BLaER1 treated with 17β-estradiol and CSF1 and Interleukin-3, amounts not matched to agents 10 nM and 100 nM (cell line): Measurements from ENCODE around the gene ANXA3.
"Not testable (repeated sequence)": the region's sequence is repeated elsewhere in the genome, so short reads cannot be mapped to it uniquely, and the experiment has no call there.

Source experiments
- H3K27ac ChIP-seq, 11 experiments: shearing (Covaris generic); formaldehyde crosslinking; 2 replicates each; pipeline ENCODE4 v1.8.1; 2022
- H3K27me3 ChIP-seq, 11 experiments: shearing (Covaris generic); formaldehyde crosslinking; 2 replicates each; pipeline ENCODE4 v1.8.1; 2022
- H3K36me3 ChIP-seq, 11 experiments: shearing (Covaris generic); formaldehyde crosslinking; 2 replicates each; pipeline ENCODE4 v1.8.1; 2022
- H3K4me1 ChIP-seq, 10 experiments: shearing (Covaris generic); formaldehyde crosslinking; 2 replicates each; pipeline ENCODE4 v1.8.1; 2022
- H3K4me2 ChIP-seq, 11 experiments: shearing (Covaris generic); formaldehyde crosslinking; 2 replicates each; pipeline ENCODE4 v1.8.1; 2022
- H3K4me3 ChIP-seq, 10 experiments: shearing (Covaris generic); formaldehyde crosslinking; 2 replicates each; pipeline ENCODE4 v1.8.1; 2022
- H3K9ac ChIP-seq, 11 experiments: shearing (Covaris generic); formaldehyde crosslinking; 2 replicates each; pipeline ENCODE4 v1.8.1; 2022
- H3K9me3 ChIP-seq, 11 experiments: shearing (Covaris generic); formaldehyde crosslinking; replicated peaks in 1 of 11; 2 replicates each; pipeline ENCODE4 v1.8.1; 2022
- H4K20me1 ChIP-seq, 11 experiments: shearing (Covaris generic); formaldehyde crosslinking; 2 replicates each; pipeline ENCODE4 v1.8.1; 2022
- Cebpa-rat ChIP-seq, 11 experiments: shearing (Covaris generic); IDR thresholded peaks; 2 replicates each; pipeline ENCODE4 v1.8.1; 2022

The ANXA3 gene

DNA sequence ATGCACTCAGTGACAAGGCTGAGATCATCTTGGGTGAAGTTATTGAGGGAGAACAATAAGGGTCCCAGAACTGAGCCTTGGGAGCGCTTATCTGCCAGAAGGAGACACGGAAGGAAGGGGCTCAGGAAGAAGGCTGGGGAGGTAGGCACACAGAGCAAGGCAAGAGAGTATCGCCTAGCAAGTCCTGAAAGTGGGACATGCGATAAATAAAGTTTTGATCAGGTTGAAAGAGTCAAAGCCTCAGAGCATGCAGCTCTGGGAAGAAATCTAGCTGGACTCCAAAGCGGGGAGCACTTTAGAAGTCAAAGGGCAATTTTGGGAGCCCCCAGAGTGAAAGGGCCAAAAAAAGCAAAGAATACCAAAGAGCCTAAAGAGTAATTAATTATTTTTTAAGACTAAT lies 17.7 kb upstream of the ANXA3 start:
- Histone ChIP-seq H3K9me3 (peaks cover 0 to 7% (median 0%) of the 10 kb centered on the region in 11 experiments; a peak in 3 of 22 replicates), H4K20me1 (no peaks in the 10 kb centered on the region), H3K27ac (no peak overlapping the region), H3K9ac (no peak overlapping the region), H3K36me3 (no peaks in the 10 kb centered on the region), H3K27me3 (no peaks in the 10 kb centered on the region), H3K4me1 (peaks cover 0 to 6% (median 0%) of the 10 kb centered on the region in 10 experiments; a peak in 5 of 20 replicates), H3K4me2 (no peak overlapping the region), H3K4me3 (no peak overlapping the region)
- no peak for TF ChIP-seq Cebpa-rat (IDR thresholded peaks at IDR 0.05)

DNA sequence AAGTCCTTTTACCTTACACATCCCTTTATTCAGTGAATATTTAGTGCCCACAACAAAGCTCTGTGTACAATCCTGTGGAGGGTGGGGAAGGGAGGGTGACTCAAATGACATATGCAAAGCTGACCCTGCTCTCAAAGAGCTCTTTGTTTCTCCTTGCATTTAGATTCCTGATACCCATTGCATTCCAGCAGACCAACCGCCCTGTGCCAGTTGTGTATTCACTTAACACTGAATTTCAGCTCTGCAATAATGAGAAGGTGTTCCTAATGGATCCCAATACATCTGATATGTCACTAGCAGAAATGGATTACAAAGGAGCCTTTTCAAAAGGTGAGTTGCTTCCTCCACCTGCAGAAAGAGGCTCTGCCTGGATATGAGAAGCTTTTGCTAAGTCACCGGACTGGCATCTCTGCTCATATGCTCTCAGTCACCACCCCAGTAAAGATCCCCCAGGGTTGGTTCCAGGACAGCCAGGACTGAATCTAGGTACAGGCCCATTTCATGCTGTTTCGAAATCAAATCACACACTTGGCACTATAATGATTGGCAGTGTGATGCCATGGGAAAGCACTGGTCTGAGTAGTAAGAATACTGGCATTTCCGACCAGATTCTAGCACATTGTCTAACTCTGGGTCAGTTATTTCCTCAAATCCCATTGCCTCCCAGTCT lies 17.1 kb upstream of the ANXA3 start:
- Histone ChIP-seq H3K4me2 (no peak overlapping the region), H3K9me3 (peaks cover 0 to 7% (median 0%) of the 10 kb centered on the region in 11 experiments; a peak in 3 of 22 replicates), H3K27ac (no peak overlapping the region), H4K20me1 (no peaks in the 10 kb centered on the region), H3K36me3 (no peaks in the 10 kb centered on the region), H3K27me3 (no peaks in the 10 kb centered on the region), H3K9ac (no peak overlapping the region), H3K4me3 (no peak overlapping the region), H3K4me1 (peaks cover 0 to 6% (median 0%) of the 10 kb centered on the region in 10 experiments; a peak in 5 of 20 replicates)
- TF ChIP-seq Cebpa-rat (IDR thresholded peaks at IDR 0.05): no peak; a peak in 1 of 22 replicates

DNA sequence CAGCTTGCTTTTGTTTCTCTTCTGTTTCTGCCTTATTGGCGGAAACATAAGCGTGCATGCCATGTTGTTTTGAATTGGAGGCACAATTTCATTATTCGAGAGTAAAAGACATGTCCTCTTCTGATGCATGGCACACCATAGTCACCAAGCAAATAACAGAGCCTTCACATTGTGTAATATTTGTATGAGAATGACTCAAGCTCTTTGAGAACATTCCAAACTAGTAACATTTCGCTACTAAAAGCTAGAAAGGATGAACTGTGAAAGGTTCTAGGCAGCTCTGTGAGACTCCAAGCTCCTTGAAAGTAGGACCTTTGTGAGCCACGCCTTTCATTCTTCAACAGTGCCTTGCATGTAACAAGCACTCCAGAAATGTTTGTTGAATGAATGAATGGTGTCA lies 9.2 kb upstream of the ANXA3 start:
- H3K9me3 ChIP-seq: peaks cover 0 to 15% (median 8%) of the 10 kb centered on the region in 11 experiments; a peak in 12 of 22 replicates

DNA sequence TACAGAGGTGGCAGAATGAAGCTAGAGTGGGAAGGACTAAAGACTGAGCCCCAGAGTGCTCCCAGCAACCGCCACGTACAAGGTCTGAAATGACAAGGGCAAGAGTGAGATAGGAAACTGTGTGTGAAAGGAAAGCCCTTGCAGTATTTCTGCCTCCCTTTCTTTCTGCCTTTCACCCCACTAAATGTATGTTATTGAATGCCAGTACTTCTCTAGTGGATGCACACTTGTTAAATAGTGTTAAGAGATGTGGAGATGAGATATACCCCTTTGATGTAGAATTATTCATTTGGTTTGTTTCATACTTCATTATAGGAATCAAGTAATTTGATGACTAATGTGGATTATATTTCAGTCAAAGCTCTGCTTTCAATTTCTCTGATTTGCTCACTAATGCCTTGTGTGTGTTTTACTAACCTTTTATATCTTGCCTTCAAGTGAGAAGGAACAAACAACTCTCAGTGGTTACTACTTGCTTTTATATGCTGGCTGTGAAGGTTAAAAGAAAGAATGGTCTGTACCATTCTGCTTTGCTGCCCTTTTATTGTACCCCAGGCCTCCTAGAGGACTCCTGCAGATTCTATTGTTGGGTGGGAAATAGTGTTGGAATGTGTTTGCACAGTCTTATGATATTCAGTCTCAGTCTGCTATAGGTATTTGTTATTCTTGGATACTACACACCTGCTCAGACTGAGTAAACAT lies 8.0 kb upstream of the ANXA3 start:
- Histone ChIP-seq H4K20me1 (no peaks in the 10 kb centered on the region), H3K36me3 (no peaks in the 10 kb centered on the region), H3K4me1 (peaks cover 0 to 23% (median 15%) of the 10 kb centered on the region in 10 experiments; a peak in 13 of 20 replicates), H3K4me3 (no peak overlapping the region), H3K4me2 (no peak overlapping the region), H3K27me3 (no peaks in the 10 kb centered on the region), H3K9me3 (peaks cover 0 to 22% (median 11%) of the 10 kb centered on the region in 11 experiments; a peak in 15 of 22 replicates), H3K9ac (no peak overlapping the region), H3K27ac (no peak overlapping the region)
- TF ChIP-seq Cebpa-rat (IDR thresholded peaks at IDR 0.05): no peak

More for the DNA sequence above, 9.2 kb upstream of the ANXA3 start:
- TF ChIP-seq Cebpa-rat (IDR thresholded peaks at IDR 0.05): no peak
- peaks cover 0 to 23% (median 15%) of the 10 kb centered on the region in 10 experiments; a peak in 13 of 20 replicates for H3K4me1 ChIP-seq
- H3K4me3 ChIP-seq: no peak overlapping the region
- H3K9ac ChIP-seq: no peak overlapping the region
- no peaks in the 10 kb centered on the region for H3K27me3 ChIP-seq
- no peaks in the 10 kb centered on the region for H3K36me3 ChIP-seq
- H3K27ac ChIP-seq: no peak overlapping the region
- H3K4me2 ChIP-seq: no peak overlapping the region
- no peaks in the 10 kb centered on the region for H4K20me1 ChIP-seq

DNA sequence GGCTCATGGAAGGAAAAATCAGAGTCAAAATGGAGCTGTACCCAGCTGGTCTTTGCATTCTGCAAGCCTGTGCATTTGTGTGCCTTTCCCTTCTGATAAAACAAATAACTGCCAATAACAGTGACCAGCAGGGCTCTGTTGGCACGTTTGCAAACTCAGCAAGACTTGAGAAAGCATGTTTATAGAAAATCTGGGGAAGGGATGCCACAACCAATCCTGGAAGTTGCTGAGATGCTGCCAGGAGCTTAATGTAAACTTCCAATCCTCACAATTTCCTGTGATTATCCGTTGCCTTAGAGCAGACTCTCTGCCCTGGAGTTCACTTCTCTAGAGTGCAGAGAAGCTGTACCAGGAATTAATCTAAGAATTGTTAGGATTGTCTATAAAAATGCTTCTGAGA lies 6.9 kb upstream of the ANXA3 start:
- Histone ChIP-seq H4K20me1 (no peaks in the 10 kb centered on the region), H3K4me2 (0 out of 22 replicates have a peak overlapping the region, but pooled peaks of 1 of the 11 experiments have one; percentile 13), H3K4me1 (peaks cover 0 to 23% (median 15%) of the 10 kb centered on the region in 10 experiments; a peak in 13 of 20 replicates), H3K27ac (no peak overlapping the region), H3K9me3 (peaks cover 0 to 22% (median 11%) of the 10 kb centered on the region in 11 experiments; a peak in 15 of 22 replicates), H3K9ac (no peak overlapping the region), H3K36me3 (no peaks in the 10 kb centered on the region), H3K4me3 (no peak overlapping the region), H3K27me3 (no peaks in the 10 kb centered on the region)
- no peak for TF ChIP-seq Cebpa-rat (IDR thresholded peaks at IDR 0.05)

DNA sequence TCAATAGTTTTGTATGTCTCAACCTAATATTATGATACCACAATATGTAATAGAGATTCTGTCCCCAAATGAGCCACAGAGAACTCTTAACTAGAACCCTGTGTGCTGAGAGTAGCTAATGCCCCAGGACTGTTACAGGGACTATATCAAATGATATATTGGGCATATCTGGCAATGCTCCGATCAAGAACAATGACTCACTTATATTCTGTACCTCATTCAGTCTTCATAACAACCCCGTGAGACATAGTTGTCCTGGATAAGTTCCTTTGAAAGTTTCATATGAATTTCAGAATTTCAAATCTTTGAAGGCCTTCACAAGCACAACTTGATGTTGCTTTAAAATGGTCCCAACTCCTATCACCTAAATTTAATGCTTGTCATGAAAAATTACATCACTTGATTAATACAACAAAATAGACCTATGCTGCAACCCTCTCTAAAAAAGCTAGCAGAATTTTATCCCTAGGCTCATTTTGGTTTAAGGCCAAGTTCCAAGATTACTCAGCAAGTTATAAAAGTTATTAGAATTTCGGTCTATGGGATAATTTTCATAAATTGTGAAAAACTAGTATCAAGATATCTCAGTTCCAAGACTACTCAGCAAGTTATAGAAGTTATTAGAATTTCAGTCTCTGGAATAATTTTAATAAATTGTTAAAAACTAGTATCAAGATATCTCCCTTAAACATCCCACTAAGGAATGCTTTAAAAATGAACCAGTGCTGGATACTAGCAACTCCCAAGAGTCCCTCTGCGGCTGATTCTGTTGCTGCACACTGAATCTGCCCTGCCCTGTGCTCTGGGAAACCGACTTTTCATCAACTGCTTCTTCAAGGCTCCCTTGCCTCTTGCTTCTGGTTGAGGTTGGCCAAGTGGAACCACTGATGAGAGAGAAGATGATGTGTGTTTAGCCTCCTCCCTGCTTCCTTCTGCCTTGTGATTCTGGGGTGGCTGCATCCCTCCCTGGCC lies 6.0 kb upstream of the ANXA3 start:
- H3K9ac ChIP-seq: no peak overlapping the region
- H3K27ac ChIP-seq: peak overlapping the region in 2 of 11 experiments; percentile 28 to 36; a peak in 1 of 22 replicates
- peaks cover under 1 to 8% (median 6%) of the 10 kb centered on the region in 11 experiments; a peak in 17 of 22 replicates for H3K27me3 ChIP-seq

DNA sequence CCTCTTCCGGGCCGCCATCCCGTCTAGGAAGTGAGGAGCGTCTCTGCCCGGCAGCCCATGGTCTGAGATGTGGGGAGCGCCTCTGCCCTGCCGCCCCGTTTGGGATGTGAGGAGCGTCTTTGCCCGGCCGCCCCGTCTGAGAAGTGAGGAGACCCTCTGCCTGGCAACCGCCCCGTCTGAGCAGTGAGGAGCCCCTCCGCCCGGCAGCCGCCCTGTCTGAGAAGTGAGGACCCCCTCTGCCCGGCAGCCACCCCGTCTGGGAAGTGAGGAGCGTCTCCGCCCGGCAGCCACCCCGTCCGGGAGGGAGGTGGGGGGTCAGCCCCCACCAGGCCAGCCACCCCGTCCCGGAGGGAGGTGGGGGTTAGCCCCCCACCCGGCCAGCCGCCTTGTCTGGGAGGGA lies 3.7 kb upstream of the ANXA3 start:
- not testable (repeated sequence) for H3K9ac ChIP-seq, H3K27ac ChIP-seq, H3K4me3 ChIP-seq, H3K4me2 ChIP-seq, H3K36me3 ChIP-seq, H4K20me1 ChIP-seq
- peaks cover 21 to 32% (median 30%) of the 10 kb centered on the region in 11 experiments for H3K27me3 ChIP-seq
- peaks cover 8 to 31% (median 15%) of the 10 kb centered on the region in 11 experiments for H3K9me3 ChIP-seq
- peaks cover 7 to 38% (median 30%) of the 10 kb centered on the region in 10 experiments; a peak in 18 of 20 replicates for H3K4me1 ChIP-seq

More for the DNA sequence above, 6.0 kb upstream of the ANXA3 start:
- Histone ChIP-seq H3K36me3 (no peaks in the 10 kb centered on the region), H3K4me2 (peak overlapping the region in 8 of 11 experiments; percentile 13 to 59 (median 34); a peak in 15 of 22 replicates), H3K4me1 (peaks cover 0 to 23% (median 15%) of the 10 kb centered on the region in 10 experiments; a peak in 13 of 20 replicates), H3K9me3 (peaks cover 0 to 18% (median 11%) of the 10 kb centered on the region in 11 experiments; a peak in 15 of 22 replicates), H4K20me1 (no peaks in the 10 kb centered on the region), H3K4me3 (no peak overlapping the region)
- TF ChIP-seq Cebpa-rat (IDR thresholded peaks at IDR 0.05): 0 out of 22 replicates have a peak, but pooled peaks of 1 of the 11 experiments have one; percentile 13

DNA sequence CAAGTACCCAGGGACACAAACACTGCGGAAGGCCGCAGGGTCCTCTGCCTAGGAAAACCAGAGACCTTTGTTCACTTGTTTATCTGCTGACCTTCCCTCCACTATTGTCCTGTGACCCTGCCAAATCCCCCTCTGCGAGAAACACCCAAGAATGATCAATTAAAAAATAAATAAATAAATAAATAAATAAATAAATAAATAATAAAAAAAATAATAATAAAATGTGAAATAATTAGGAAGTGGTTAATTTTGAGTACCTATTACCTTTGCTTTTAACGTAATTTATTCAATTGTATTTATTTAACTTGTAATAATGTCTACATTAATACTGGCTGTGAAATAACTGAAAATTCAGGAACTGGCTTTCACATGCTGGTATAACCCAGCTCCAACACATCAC lies 2.7 kb upstream of the ANXA3 start:
- not testable (repeated sequence) for H3K4me2 ChIP-seq, H3K4me3 ChIP-seq, H3K36me3 ChIP-seq, H3K27ac ChIP-seq, H3K9ac ChIP-seq, H4K20me1 ChIP-seq
- Histone ChIP-seq H3K4me1 (peaks cover 10 to 40% (median 33%) of the 10 kb centered on the region in 10 experiments; a peak in 18 of 20 replicates), H3K9me3 (peaks cover 8 to 31% (median 17%) of the 10 kb centered on the region in 11 experiments), H3K27me3 (peaks cover 21 to 39% (median 32%) of the 10 kb centered on the region in 11 experiments)
